ENCODE results near the gene CAMK1D. TPM values are rescaled to one million over a fixed set of nuclear protein-coding genes. Genes with fewer than 3 reads are reported as not detected.

Gene CAMK1D
- total RNA-seq, 3 donors from 2014 or later (not counting 1 experiment from before 2014, with no cell fraction given) = 44.2 to 56.4 (median 49.7) TPM

DNA sequence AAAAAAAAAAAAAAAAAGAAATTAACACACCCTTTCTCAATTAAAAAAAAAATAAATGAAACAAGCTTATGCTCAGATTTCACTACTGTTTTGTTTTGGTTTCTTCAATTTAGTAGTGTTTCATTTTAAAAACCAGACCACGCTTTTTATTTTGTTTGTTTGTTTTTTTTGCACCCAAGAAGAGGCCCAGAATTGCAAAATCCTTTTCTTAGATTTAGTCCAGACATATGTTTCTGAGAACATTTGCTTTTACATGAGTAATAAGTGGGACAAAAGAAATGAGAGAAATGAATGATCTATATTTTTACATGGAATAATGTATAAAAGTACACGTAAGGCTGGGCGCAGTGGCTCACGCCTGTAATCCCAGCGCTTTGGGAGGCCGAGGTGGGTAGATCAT, 34.5 kb upstream of the CAMK1D start:
- no peaks in the 10 kb centered on the region for H3K9me3 Mint-ChIP-seq
- no peaks in the 10 kb centered on the region for H3K36me3 ChIP-seq (ENCODE audit: control insufficient read depth, insufficient read depth, low read length)
- H3K4me1 ChIP-seq (ENCODE audit: control insufficient read depth, insufficient read depth, low read length) = no peaks in the 10 kb centered on the region
- no peak overlapping the region for H3K27ac ChIP-seq (ENCODE audit: low read length)
- H3K4me1 Mint-ChIP-seq = no peaks in the 10 kb centered on the region
- no peaks in the 10 kb centered on the region for H3K9me3 ChIP-seq (ENCODE audit: control insufficient read depth, insufficient read depth, low read length)
- no peak overlapping the region for H3K27ac Mint-ChIP-seq
- H3K27me3 Mint-ChIP-seq (ENCODE audit: low read depth in 2 of 2) = peaks cover 7% of the 10 kb centered on the region in 2 donors
- intact Hi-C loops (cut with micrococcal nuclease) = no loop called here
- TF ChIP-seq, protein P1, sequence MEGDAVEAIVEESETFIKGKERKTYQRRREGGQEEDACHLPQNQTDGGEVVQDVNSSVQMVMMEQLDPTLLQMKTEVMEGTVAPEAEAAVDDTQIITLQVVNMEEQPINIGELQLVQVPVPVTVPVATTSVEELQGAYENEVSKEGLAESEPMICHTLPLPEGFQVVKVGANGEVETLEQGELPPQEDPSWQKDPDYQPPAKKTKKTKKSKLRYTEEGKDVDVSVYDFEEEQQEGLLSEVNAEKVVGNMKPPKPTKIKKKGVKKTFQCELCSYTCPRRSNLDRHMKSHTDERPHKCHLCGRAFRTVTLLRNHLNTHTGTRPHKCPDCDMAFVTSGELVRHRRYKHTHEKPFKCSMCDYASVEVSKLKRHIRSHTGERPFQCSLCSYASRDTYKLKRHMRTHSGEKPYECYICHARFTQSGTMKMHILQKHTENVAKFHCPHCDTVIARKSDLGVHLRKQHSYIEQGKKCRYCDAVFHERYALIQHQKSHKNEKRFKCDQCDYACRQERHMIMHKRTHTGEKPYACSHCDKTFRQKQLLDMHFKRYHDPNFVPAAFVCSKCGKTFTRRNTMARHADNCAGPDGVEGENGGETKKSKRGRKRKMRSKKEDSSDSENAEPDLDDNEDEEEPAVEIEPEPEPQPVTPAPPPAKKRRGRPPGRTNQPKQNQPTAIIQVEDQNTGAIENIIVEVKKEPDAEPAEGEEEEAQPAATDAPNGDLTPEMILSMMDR (IDR thresholded peaks at IDR 0.05) = no peak
- no peak overlapping the region for H3K4me3 Mint-ChIP-seq
- ATAC-seq (no peak), DNase-seq (no peak)
- no peaks in the 10 kb centered on the region for H3K36me3 Mint-ChIP-seq
- H3K27me3 ChIP-seq (ENCODE audit: control insufficient read depth, insufficient read depth, low read length) = no peaks in the 10 kb centered on the region
- 79% methylated on average over 5 of the region's 6 CpGs for WGBS (ENCODE audit: insufficient coverage)
- no peak overlapping the region for H3K4me3 ChIP-seq (ENCODE audit: low read length)

DNA sequence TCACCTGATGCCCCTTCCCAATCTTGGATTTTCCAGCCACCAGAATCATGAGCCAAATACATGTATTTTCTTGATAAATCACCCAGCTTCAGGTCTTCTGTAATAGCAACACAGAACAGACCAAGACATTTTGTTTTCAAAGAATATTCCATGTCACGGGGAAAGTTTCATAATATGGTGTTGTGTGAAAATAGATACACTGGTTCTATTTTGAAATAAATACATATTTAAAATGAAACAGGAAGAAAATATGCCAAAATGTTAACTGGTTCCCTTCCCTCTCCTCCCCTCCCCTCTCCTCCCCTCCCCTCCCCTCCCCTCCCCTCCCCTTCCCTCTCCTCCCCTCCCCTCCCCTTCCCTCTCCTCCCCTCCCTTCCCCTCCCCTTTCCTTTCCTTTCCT, 30.3 kb upstream of the CAMK1D start:
- Histone ChIP-seq H3K4me1 (ENCODE audit: control insufficient read depth, insufficient read depth, low read length) (no peaks in the 10 kb centered on the region), H3K27me3 (ENCODE audit: control insufficient read depth, insufficient read depth, low read length) (no peaks in the 10 kb centered on the region), H3K27ac (ENCODE audit: low read length) (no peak overlapping the region), H3K36me3 (ENCODE audit: control insufficient read depth, insufficient read depth, low read length) (no peaks in the 10 kb centered on the region), H3K9me3 (ENCODE audit: control insufficient read depth, insufficient read depth, low read length) (no peaks in the 10 kb centered on the region), H3K4me3 (ENCODE audit: low read length) (no peak overlapping the region)
- no peak for ATAC-seq
- intact Hi-C loops (cut with micrococcal nuclease) = no loop called here
- no CpG with 5 or more reads among the region's 1 CpG for WGBS (ENCODE audit: insufficient coverage)
- Mint-ChIP-seq H3K27ac (no peak overlapping the region), H3K9me3 (no peaks in the 10 kb centered on the region), H3K4me3 (no peak overlapping the region), H3K36me3 (no peaks in the 10 kb centered on the region), H3K4me1 (peaks cover 0 to 6% of the 10 kb centered on the region in 2 donors), H3K27me3 (ENCODE audit: low read depth in 2 of 2) (no peaks in the 10 kb centered on the region)
- TF ChIP-seq, protein P1 (IDR thresholded peaks at IDR 0.05) = no peak
- no peak for DNase-seq

DNA sequence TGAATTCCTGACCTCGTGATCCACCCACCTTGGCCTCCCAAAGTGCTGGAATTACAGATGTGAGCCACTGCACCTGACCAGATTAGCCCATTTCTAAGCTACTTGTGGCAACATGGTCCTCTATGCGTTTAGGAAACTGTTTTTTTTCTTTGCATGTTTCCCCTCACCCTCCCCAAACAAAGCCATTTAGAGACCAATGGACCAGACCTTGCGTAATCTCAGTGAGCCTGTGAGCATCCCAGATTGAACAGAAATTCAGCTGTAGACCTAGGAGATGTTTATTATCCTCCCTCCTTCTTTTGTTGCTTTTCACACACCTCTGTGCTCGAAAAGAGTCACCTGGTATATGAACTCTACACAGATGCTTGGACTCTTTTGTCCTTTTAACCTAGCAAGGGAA, 28.5 kb upstream of the CAMK1D start:
- Mint-ChIP-seq H3K27ac (no peak overlapping the region), H3K4me3 (no peak overlapping the region), H3K4me1 (peaks cover 0 to 6% of the 10 kb centered on the region in 2 donors), H3K27me3 (ENCODE audit: low read depth in 2 of 2) (no peaks in the 10 kb centered on the region), H3K36me3 (no peaks in the 10 kb centered on the region), H3K9me3 (no peaks in the 10 kb centered on the region)
- ATAC-seq = no peak
- Histone ChIP-seq H3K9me3 (ENCODE audit: control insufficient read depth, insufficient read depth, low read length) (no peaks in the 10 kb centered on the region), H3K27me3 (ENCODE audit: control insufficient read depth, insufficient read depth, low read length) (no peaks in the 10 kb centered on the region), H3K27ac (ENCODE audit: low read length) (no peak overlapping the region), H3K4me1 (ENCODE audit: control insufficient read depth, insufficient read depth, low read length) (no peaks in the 10 kb centered on the region), H3K36me3 (ENCODE audit: control insufficient read depth, insufficient read depth, low read length) (no peaks in the 10 kb centered on the region), H3K4me3 (ENCODE audit: low read length) (no peak overlapping the region)
- no peak for DNase-seq
- intact Hi-C loops (cut with micrococcal nuclease) = no loop called here
- TF ChIP-seq, protein P1 (IDR thresholded peaks at IDR 0.05) = no peak
- WGBS (ENCODE audit: insufficient coverage) = 82% methylated on average over 3 of the region's 4 CpGs

DNA sequence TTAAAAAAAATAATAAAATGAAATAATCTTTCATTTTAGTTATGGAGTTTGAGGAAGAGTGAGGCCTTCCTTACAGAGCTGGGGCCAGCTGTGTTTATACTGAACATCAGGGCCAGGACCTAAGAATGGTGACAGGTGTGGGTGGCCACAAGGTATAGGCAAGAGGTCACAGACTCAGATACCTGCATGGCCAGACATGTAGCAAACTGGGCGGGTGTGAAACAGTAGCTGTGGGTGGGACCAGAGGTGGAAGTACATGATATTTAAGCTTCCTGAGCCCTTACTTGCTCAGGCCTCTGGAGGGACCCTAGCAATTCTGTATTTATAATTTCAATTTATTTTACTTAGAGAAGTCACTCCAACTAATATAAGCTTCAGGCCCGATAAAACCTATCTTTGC, 27.7 kb upstream of the CAMK1D start:
- Histone ChIP-seq H3K4me1 (ENCODE audit: control insufficient read depth, insufficient read depth, low read length) (no peaks in the 10 kb centered on the region), H3K9me3 (ENCODE audit: control insufficient read depth, insufficient read depth, low read length) (no peaks in the 10 kb centered on the region), H3K4me3 (ENCODE audit: low read length) (no peak overlapping the region), H3K27me3 (ENCODE audit: control insufficient read depth, insufficient read depth, low read length) (no peaks in the 10 kb centered on the region), H3K36me3 (ENCODE audit: control insufficient read depth, insufficient read depth, low read length) (no peaks in the 10 kb centered on the region), H3K27ac (ENCODE audit: low read length) (no peak overlapping the region)
- no peaks in the 10 kb centered on the region for H3K36me3 Mint-ChIP-seq
- H3K9me3 Mint-ChIP-seq = no peaks in the 10 kb centered on the region
- no peak overlapping the region for H3K27ac Mint-ChIP-seq
- no peak for DNase-seq
- no peak for ATAC-seq
- WGBS (ENCODE audit: insufficient coverage) = 95% methylated on average over 2 of the region's 2 CpGs
- H3K4me1 Mint-ChIP-seq = peaks cover 0 to 10% of the 10 kb centered on the region in 2 donors
- intact Hi-C loops (cut with micrococcal nuclease) = no loop called here
- TF ChIP-seq, protein P1 (IDR thresholded peaks at IDR 0.05) = no peak
- H3K4me3 Mint-ChIP-seq = no peak overlapping the region
- no peaks in the 10 kb centered on the region for H3K27me3 Mint-ChIP-seq (ENCODE audit: low read depth in 2 of 2)
